A673 (cell line): Measurements from ENCODE around the gene SGSM2. TPM values are rescaled to one million over a fixed set of nuclear protein-coding genes. Genes with fewer than 3 reads are reported as not detected.

Experiments used
- Bru-seq: library from RNA; stranded (reverse); fragments of 400-500 nt; gene quantifications from one replicate; lab custom pipeline; 2021; lab: Mats Ljungman, UMichigan
- BruChase-seq, 2 experiments: library from RNA; stranded (reverse); fragments of 400-500 nt; gene quantifications; one replicate each; lab custom pipeline; 2021; lab: Mats Ljungman, UMichigan
- BruUV-seq: library from RNA; stranded (reverse); fragments of 400-500 nt; replicated peaks from 2 replicates; lab custom pipeline; 2021; lab: Mats Ljungman, UMichigan
- CTCF ChIA-PET: fragments of 300-600 bp; sonication (Branson Sonifier 250); formaldehyde crosslinking; loops from one replicate; lab custom pipeline; 2022; ENCODE audit warnings: antibody characterized with exemption; lab: Charles Lee
- POLR2A ChIA-PET: fragments of 300-600 bp; sonication (Branson Sonifier 250); formaldehyde crosslinking; loops from one replicate; lab custom pipeline; 2022; ENCODE audit warnings: antibody characterized with exemption; ENCODE audit not compliant: low non-redundant PET; lab: Charles Lee
- DNase-seq: peaks from one replicate; pipeline ENCODE4 v3.0.0-alpha.2; 2015; ENCODE audit warnings: low spot score
- H3K27ac ChIP-seq: fragments of 200-600 bp; sonication (generic); 2 replicates; pipeline ENCODE4 v1.5.1; 2016; ENCODE audit warnings: mixed run types, low read depth, mild to moderate bottlenecking, mixed read lengths, antibody characterized with exemption, low read length; ENCODE audit not compliant: poor library complexity, severe bottlenecking
- H3K27me3 ChIP-seq: fragments of 200-600 bp; sonication (generic); replicated peaks from 2 replicates; pipeline ENCODE4 v1.6.1; 2017; ENCODE audit warnings: mixed run types, low read depth, mild to moderate bottlenecking, mixed read lengths, antibody characterized with exemption, low read length; ENCODE audit not compliant: insufficient read depth, poor library complexity
- H3K36me3 ChIP-seq: fragments of 200-600 bp; sonication (generic); 2 replicates; pipeline ENCODE4 v1.6.1; 2016; ENCODE audit warnings: mixed run types, mild to moderate bottlenecking, mixed read lengths, antibody characterized with exemption, low read length; ENCODE audit not compliant: insufficient read depth, poor library complexity, severe bottlenecking
- H3K4me1 ChIP-seq: fragments of 200-600 bp; sonication (generic); 2 replicates; pipeline ENCODE4 v1.6.1; 2017; ENCODE audit warnings: mixed run types, mild to moderate bottlenecking, mixed read lengths, antibody characterized with exemption, low read length; ENCODE audit not compliant: insufficient read depth, poor library complexity, severe bottlenecking
- H3K4me3 ChIP-seq: fragments of 200-600 bp; sonication (generic); 2 replicates; pipeline ENCODE4 v1.5.1; 2016; ENCODE audit warnings: low read depth, mixed run types, mild to moderate bottlenecking, mixed read lengths, low read length; ENCODE audit not compliant: poor library complexity, severe bottlenecking
- H3K9me3 ChIP-seq: fragments of 200-600 bp; sonication (generic); 2 replicates; pipeline ENCODE4 v1.6.1; 2016; ENCODE audit warnings: mixed run types, low read depth, mild to moderate bottlenecking, mixed read lengths, antibody characterized with exemption, low read length; ENCODE audit not compliant: poor library complexity, severe bottlenecking
- CTCF ChIP-seq: fragments of 300-800, 200-600 bp; sonication (generic); conservative IDR thresholded peaks from 2 replicates; pipeline ENCODE4 v1.5.1; 2017; ENCODE audit warnings: low read depth, mild to moderate bottlenecking, antibody characterized with exemption, low read length, moderate library complexity, mixed read lengths
- EZH2 ChIP-seq: fragments of 200-600 bp; sonication (generic); IDR thresholded peaks from 2 replicates; pipeline ENCODE4 v1.6.1; 2017; ENCODE audit warnings: borderline replicate concordance, low read depth, mild to moderate bottlenecking, mixed read lengths, antibody characterized with exemption, low read length; ENCODE audit not compliant: poor library complexity, severe bottlenecking
- intact Hi-C: fragments of 100-400 bp; cut with micrococcal nuclease; formaldehyde crosslinking; loops from one replicate; pipeline ENCODE4 v1.10.0; 2022; ENCODE audit not compliant: unreplicated experiment
- long read RNA-seq: library from polyadenylated mRNA; stranded (forward); transcript quantifications from one replicate; pipeline ENCODE4 v2.0.0, GENCODE V29; 2022
- total RNA-seq: library from RNA; stranded (reverse); gene quantifications from 2 replicates; pipeline ENCODE4 v1.2.3, GENCODE V29; 2021

Gene SGSM2, protein sequence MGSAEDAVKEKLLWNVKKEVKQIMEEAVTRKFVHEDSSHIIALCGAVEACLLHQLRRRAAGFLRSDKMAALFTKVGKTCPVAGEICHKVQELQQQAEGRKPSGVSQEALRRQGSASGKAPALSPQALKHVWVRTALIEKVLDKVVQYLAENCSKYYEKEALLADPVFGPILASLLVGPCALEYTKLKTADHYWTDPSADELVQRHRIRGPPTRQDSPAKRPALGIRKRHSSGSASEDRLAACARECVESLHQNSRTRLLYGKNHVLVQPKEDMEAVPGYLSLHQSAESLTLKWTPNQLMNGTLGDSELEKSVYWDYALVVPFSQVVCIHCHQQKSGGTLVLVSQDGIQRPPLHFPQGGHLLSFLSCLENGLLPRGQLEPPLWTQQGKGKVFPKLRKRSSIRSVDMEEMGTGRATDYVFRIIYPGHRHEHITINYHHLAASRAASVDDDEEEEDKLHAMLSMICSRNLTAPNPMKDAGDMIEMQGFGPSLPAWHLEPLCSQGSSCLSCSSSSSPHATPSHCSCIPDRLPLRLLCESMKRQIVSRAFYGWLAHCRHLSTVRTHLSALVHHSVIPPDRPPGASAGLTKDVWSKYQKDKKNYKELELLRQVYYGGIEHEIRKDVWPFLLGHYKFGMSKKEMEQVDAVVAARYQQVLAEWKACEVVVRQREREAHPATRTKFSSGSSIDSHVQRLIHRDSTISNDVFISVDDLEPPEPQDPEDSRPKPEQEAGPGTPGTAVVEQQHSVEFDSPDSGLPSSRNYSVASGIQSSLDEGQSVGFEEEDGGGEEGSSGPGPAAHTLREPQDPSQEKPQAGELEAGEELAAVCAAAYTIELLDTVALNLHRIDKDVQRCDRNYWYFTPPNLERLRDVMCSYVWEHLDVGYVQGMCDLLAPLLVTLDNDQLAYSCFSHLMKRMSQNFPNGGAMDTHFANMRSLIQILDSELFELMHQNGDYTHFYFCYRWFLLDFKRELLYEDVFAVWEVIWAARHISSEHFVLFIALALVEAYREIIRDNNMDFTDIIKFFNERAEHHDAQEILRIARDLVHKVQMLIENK
- total RNA-seq (81.2 and 95.0 TPM in 2 replicates), Bru-seq, nascent RNA (percentile 57 among the genes with signal in this experiment), BruChase-seq, experiment 1, labeled RNA remaining after a 2-hour chase (percentile 68 among the genes with signal in this experiment), BruChase-seq, experiment 2, labeled RNA remaining after a 6-hour chase (percentile 81 among the genes with signal in this experiment)
- long read RNA-seq, full-length matches to known transcripts: 4 of 30 reads
- long read RNA-seq, partial matches to known transcripts: 6 of 30 reads
- long read RNA-seq, other reads (novel, unspliced or antisense): 20 of 30 reads

GRCh38 chr17:2336852-2337543 lies at the start of gene SGSM2:
TSS of gene SGSM2 (plus strand) at chr17:2337501. CDS start at chr17:2337689, 188 bp downstream.
- POLR2A ChIA-PET: interaction anchor here (1.0 kb wide), 1 partner anchor 11 kb away, joined by 3 read pairs; no protein-coding TSS in a partner anchor
- CTCF ChIA-PET: no interaction called here
- H3K4me1 ChIP-seq: peaks cover 21% of the 10 kb centered on the region
- H3K36me3 ChIP-seq: peaks cover 34% of the 10 kb centered on the region
- peak within 1 kb of the TSS; percentile 92 for H3K4me3 ChIP-seq
- no peaks in the 10 kb centered on the region for H3K27me3 ChIP-seq
- TF ChIP-seq EZH2 (no peak), CTCF (no peak)
- intact Hi-C loops: no loop called here
- H3K9me3 ChIP-seq: no peaks in the 10 kb centered on the region
- peak; percentile 86 for DNase-seq
- BruUV-seq: no TSS peak
- H3K27ac ChIP-seq: peak within 1 kb of the TSS; percentile 79

DNA sequence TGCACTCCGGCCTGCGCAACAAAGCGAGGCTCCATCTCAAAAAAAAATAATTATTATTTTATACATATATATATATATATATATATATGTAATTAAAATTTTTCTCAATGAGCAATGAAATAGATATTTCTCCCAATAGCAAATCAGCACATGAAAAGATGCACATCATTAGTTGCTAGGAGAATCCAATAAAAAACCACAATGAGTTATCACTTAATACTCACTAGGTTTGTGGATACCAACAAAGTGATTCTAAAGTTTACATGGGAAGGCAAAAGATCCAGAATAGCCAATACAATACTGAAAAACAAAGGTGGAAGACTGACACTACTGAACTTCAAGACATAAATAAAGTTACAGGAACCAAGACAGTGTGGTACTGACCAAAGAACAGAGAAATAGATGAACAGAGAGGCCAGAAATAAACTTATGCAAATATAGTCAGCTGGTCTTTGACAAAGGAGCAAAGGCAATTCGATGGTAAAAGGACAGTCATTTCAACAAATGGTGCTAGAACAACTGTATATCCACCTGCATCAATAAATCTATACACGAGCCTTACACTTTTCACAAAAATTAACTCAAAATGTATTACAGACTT lies 47.3 kb upstream of the SGSM2 start:
- TF ChIP-seq CTCF (no peak), EZH2 (no peak)
- H3K27me3 ChIP-seq: no peaks in the 10 kb centered on the region
- BruUV-seq: no TSS peak
- H3K4me3 ChIP-seq: no peak overlapping the region
- no peaks in the 10 kb centered on the region for H3K9me3 ChIP-seq
- peaks cover 62% of the 10 kb centered on the region for H3K36me3 ChIP-seq
- no peaks in the 10 kb centered on the region for H3K4me1 ChIP-seq
- H3K27ac ChIP-seq: no peak overlapping the region
- no peak for DNase-seq
- intact Hi-C loops: no loop called here
- ChIA-PET POLR2A (no interaction called here), CTCF (no interaction called here)
